ENCODE data around the gene KCNF1. TPM values are rescaled to one million over a fixed set of nuclear protein-coding genes. Genes with fewer than 3 reads are reported as not detected.

KCNF1 gene
- total and polyA plus RNA-seq, 2 of the 8 experiments (the other 6 are each of a cell fraction or from before 2014, with no cell fraction given), result 0.48 to 1.5 TPM

DNA sequence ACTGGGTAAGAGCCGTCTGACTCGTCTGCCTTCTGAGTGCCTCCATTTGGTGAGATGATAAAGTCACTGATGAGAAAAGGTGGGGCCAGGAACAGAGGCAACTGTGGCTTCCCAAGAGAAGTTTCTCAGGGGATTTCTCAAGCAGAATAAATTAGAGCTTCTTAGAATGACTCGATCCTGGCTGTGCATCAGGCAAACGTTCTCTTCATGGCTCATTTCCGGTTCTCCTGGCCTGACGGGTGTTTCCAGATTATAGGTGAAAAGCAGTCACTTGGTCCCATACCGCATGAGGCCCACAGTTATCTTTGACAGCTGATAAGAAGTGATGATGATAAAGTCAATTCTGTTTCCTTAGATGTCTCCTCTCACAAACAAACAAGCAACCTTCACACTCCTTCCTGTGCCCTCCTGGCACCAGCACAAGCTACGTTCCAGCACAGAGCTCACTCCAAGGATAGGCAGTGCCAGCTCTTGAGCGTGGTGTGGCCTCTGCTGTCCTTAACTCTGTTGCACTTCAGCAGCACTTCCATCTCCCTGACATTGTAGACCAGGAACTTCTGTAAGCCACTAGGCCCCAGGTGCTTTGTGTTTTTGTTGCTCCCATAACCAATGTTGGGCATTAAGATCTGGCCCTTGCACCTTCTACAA is 37.8 kb upstream of the KCNF1 start:
- Histone ChIP-seq H3K36me3 (ENCODE audit: control insufficient read depth in 2 of 4, insufficient read depth in 4 of 4, low read length in 3 of 4) (no peaks in the 10 kb centered on the region), H3K79me1 (ENCODE audit: low read depth, low read length) (no peaks in the 10 kb centered on the region; the same call in 1 of the 2 replicates), H3K9me3 (ENCODE audit: insufficient read depth in 2 of 2, low read depth in 1 of 2, low read length in 1 of 2) (no peaks in the 10 kb centered on the region), H3K4ac (replicated peaks; ENCODE audit: insufficient read length, low read depth, low read length) (no peak overlapping the region), H3K9ac (replicated peaks in 1 of 4; ENCODE audit: extremely low read depth in 1 of 4, low read depth in 3 of 4, low read length in 3 of 4) (no peak overlapping the region), H3K79me2 (ENCODE audit: control insufficient read depth in 1 of 2, insufficient read depth in 2 of 2, low read length in 2 of 2) (no peaks in the 10 kb centered on the region), H3K4me1 (replicated peaks in 1 of 4; ENCODE audit: control insufficient read depth in 3 of 4, insufficient read depth in 4 of 4, low read length in 3 of 4) (0 out of 7 replicates have a peak, but pooled peaks cover 0 to under 1% (median 0%) of the 10 kb centered on the region in 4 experiments), H3K23ac (ENCODE audit: insufficient read length) (no peak overlapping the region), H2BK15ac (ENCODE audit: low read length) (no peak overlapping the region), H3K4me2 (ENCODE audit: insufficient read depth in 1 of 2, low read depth in 2 of 2, low read length in 2 of 2) (no peak overlapping the region), H4K5ac (ENCODE audit: insufficient read length, low read depth, low read length) (no peak overlapping the region), H2BK120ac (replicated peaks; ENCODE audit: low read depth, low read length) (no peak overlapping the region), H3K4me3 (ENCODE audit: extremely low read depth in 1 of 4, insufficient read depth in 2 of 4, low read depth in 3 of 4, low read length in 4 of 4) (no peak overlapping the region), H3K18ac (ENCODE audit: extremely low read depth, low read length) (no peak overlapping the region), H3K14ac (ENCODE audit: insufficient read length) (no peak overlapping the region), H3K27me3 (replicated peaks in 1 of 4; ENCODE audit: control insufficient read depth in 3 of 4, extremely low read depth in 1 of 4, insufficient read depth in 3 of 4, low read length in 3 of 4) (no peaks in the 10 kb centered on the region), H3K27ac (ENCODE audit: low read depth, low read length) (no peak overlapping the region), H3K56ac (replicated peaks; ENCODE audit: insufficient read length, low read depth, low read length) (no peak overlapping the region), H2BK12ac (ENCODE audit: low read depth, low read length) (no peak overlapping the region), H3K23me2 (ENCODE audit: low read depth, low read length) (no peaks in the 10 kb centered on the region), H2AFZ (ENCODE audit: low read length) (no peak overlapping the region), H2AK5ac (ENCODE audit: low read depth, low read length) (no peak overlapping the region), H2BK5ac (ENCODE audit: low read depth, low read length) (no peak overlapping the region), H2BK20ac (ENCODE audit: low read length) (no peak overlapping the region), H4K8ac (ENCODE audit: extremely low read depth, insufficient read depth, low read length) (no peak overlapping the region), H4K20me1 (replicated peaks in 1 of 2; ENCODE audit: control insufficient read depth in 1 of 2, insufficient read depth in 2 of 2, low read length in 2 of 2) (no peaks in the 10 kb centered on the region), H4K91ac (replicated peaks; ENCODE audit: insufficient read length, low read length) (no peak overlapping the region)
- no peak for DNase-seq (ENCODE audit: low read depth in 1 of 2, low spot score in 2 of 2)
- no peak for FAIRE-seq
- ChIA-PET POLR2A (ENCODE audit: partially characterized antibody) (no interaction called here), CTCF (ENCODE audit: partially characterized antibody) (interaction anchor here (0.6 to 2.7 kb wide), 12 partner anchors 8 to 247 kb away, joined by 3 to 6 read pairs (median 3); partner anchors contain the start of gene KCNF1)
- 81% methylated on average over 9 of the region's 9 CpGs; no CpG with 5 or more reads in 1 of the 2 experiments for WGBS, 2 experiments (ENCODE audit: extremely low coverage in 1 of 2, insufficient coverage in 1 of 2, insufficient read length in 1 of 2, insufficient replicate concordance in 2 of 2, low coverage in 1 of 2, low lambda C conversion rate in 2 of 2, missing lambda C conversion rate in 1 of 2)
- TF ChIP-seq, protein P1, sequence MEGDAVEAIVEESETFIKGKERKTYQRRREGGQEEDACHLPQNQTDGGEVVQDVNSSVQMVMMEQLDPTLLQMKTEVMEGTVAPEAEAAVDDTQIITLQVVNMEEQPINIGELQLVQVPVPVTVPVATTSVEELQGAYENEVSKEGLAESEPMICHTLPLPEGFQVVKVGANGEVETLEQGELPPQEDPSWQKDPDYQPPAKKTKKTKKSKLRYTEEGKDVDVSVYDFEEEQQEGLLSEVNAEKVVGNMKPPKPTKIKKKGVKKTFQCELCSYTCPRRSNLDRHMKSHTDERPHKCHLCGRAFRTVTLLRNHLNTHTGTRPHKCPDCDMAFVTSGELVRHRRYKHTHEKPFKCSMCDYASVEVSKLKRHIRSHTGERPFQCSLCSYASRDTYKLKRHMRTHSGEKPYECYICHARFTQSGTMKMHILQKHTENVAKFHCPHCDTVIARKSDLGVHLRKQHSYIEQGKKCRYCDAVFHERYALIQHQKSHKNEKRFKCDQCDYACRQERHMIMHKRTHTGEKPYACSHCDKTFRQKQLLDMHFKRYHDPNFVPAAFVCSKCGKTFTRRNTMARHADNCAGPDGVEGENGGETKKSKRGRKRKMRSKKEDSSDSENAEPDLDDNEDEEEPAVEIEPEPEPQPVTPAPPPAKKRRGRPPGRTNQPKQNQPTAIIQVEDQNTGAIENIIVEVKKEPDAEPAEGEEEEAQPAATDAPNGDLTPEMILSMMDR (IDR thresholded peaks at IDR 0.05; ENCODE audit: control extremely low read depth in 1 of 3, insufficient read depth in 1 of 3, low read depth in 1 of 3, low read length in 3 of 3), result no peak
- TF ChIP-seq RBBP5 (IDR thresholded peaks at IDR 0.05; ENCODE audit: borderline replicate concordance, low read depth, low read length) (no peak), EGR1 (IDR thresholded peaks at IDR 0.05; ENCODE audit: borderline replicate concordance, low read depth, low read length) (no peak), MAFK (IDR thresholded peaks at IDR 0.05; ENCODE audit: low read depth, low read length) (no peak), TEAD4 (IDR thresholded peaks at IDR 0.05; ENCODE audit: low read depth, low read length) (no peak), CBX5 (IDR thresholded peaks at IDR 0.05; ENCODE audit: low read depth, low read length) (no peak), POLR2AphosphoS5 (IDR thresholded peaks at IDR 0.05; ENCODE audit: low read depth, low read length) (no peak), CHD1 (IDR thresholded peaks at IDR 0.05; ENCODE audit: low read depth, low read length) (no peak), HDAC2 (IDR thresholded peaks at IDR 0.05; ENCODE audit: borderline replicate concordance in 1 of 2, low read depth in 2 of 2, low read length in 2 of 2) (no peak)
- TF ChIP-seq, protein P2, sequence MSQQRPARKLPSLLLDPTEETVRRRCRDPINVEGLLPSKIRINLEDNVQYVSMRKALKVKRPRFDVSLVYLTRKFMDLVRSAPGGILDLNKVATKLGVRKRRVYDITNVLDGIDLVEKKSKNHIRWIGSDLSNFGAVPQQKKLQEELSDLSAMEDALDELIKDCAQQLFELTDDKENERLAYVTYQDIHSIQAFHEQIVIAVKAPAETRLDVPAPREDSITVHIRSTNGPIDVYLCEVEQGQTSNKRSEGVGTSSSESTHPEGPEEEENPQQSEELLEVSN (IDR thresholded peaks at IDR 0.05), result no peak
